Measurements from ENCODE around the gene TARDBP.
"Not testable (repeated sequence)": the region's sequence is repeated elsewhere in the genome, so short reads cannot be mapped to it uniquely, and the experiment has no call there.

Gene TARDBP

DNA sequence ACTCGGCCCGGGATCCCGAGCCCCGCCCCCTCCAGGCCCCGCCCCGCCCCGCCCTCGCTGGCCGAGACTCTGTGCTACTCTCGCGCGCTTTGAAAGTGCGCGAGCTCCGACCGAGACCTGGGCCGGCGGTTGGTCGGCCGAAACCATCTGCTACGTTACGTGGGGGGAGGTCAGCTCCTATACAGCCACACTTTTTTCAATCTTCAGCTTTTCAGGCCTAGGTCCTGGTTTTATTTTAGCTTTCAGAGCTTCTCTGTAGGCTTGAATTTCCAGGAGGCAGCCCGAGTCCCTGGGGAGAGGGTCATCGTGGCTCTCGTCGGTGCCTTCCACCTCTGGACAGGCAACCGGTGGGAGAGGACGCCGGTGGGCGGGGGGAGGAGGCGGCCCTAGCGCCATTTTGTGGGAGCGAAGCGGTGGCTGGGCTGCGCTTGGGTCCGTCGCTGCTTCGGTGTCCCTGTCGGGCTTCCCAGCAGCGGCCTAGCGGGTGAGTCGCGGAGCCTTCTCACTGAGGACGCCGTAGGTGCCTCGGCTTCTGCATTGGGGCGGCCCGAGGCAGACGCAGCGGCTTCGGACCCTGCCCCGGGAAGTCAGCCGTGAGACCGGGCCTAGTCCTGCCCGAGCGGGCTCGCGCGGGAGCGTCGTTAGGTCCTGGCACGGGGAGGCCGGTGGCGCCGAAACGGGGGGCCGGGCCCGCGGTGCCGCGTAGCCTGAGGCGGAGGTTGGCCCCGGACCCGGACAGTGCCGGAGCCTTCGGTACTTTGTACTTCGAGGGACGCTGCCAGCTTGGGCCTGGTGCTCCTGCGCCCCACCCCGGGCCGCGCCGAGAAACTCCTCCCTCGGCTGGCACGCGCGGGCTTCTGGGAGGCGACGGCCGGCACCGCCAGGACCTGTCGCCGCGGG lies at the start of gene TARDBP:
TSS of gene TARDBP (plus strand) at position 395 of the 900 bp plus-strand sequence. CDS start 1,074 bp downstream, outside the sequence.
- peak; percentile 86 for DNase-seq (ENCODE audit: low spot score)

DNA sequence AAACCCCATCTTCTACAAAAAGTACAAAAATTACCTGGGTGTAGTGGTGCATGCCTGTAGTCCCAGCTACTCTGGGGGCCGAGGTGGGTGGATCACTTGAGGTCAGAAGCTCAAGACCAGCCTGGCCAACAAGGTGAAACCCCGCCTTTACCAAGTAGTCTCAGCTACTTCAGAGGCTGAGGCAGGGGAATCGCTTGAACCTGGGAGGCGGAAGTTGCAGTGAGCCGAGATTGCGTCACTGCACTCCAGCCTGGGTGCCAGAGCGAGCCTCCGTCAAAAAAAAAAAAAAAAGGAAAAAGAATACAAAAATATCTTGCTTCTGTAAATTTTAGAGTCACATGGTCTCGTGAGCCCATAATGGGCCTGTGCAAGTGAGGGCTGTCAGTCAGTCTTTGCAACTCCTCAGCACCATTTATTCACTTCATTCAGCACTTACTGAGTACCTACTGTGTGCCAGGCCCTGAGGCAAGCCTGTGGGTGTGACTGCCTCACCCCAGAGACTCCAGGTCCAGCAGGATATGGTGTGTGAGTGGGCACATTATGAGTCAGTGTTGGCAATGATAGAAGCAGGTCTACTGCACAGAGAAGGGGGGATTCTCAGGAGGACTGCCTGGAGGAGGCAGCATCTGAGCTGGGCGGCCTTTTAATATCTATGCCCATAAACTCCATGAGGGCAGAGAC lies 46.8 kb upstream of the TARDBP start:
- no peak for DNase-seq (ENCODE audit: low spot score)

DNA sequence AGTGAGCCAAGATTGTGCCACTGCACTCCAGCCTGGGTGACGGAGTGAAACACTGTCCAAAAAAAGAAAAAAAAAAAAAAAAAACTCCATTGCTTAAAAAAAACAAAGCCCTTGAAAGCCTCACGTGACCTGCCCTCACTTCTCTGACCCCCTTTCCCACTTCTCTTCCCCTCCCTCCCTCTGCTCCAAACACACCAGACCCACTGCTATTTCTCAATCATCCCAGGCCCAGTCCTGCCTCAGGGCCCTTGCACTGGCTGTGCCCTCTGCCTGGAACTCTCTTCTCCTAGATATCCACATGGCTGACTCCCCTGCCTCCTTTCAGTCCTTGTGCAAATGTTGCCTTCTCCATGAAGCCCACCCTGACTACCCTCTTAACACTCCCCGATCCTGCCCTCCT lies 45.4 kb upstream of the TARDBP start:
- DNase-seq (ENCODE audit: low spot score), result no peak

DNA sequence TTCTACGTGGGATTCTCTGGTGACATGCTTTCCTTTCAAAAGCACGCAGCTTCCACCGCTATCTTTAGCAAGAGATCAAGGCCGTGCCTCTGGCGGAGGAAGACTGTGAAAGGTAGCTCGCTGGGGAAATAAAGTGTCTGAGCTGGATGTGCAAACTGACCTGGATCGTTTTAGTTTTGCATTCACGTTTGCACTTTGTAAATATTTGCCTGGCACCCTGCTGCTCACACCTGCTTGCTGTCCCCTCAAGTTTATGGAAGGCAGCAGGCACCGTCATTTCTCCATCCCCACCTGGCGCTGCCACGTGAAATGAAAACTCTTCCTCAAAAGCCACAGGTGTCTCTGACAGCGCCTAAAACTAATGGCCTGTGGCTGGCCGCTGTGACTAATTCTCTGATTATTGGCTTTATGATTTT lies 44.0 kb upstream of the TARDBP start:
- DNase-seq (ENCODE audit: low spot score), result no peak

DNA sequence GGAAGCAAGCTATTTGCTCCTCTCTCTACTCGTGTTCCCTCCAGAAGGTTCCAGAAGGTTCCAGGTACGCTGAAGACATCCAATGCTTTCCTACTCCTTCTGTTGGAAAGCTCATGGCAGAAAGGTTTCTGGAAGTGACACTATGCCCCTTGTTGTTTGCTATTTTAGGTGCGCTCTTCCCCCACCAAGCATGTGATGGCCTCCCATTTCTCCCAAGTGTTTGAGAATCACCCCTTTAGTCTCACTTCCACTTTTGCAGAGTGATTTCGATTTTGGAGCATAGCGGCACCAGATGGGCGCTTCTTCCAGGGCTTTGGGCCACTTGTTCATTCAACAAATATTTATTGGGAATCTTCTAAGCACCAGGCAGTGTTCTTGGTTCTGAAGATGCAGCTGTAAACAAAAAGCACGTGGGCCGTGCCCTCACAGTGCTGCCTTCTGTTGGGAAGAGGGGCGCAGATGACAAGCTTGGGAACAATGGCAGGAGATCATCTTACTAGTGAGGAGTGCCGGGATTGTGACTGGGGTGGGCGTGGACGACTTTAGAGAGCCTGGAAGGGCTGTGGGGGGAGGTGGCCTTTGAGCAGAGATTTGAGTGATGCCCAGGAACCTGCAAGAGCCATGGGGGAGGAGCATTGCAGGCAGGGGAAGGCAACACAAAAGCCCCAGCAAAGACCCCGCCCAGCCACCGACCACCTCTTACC lies 43.0 kb upstream of the TARDBP start:
- no peak for DNase-seq (ENCODE audit: low spot score)

DNA sequence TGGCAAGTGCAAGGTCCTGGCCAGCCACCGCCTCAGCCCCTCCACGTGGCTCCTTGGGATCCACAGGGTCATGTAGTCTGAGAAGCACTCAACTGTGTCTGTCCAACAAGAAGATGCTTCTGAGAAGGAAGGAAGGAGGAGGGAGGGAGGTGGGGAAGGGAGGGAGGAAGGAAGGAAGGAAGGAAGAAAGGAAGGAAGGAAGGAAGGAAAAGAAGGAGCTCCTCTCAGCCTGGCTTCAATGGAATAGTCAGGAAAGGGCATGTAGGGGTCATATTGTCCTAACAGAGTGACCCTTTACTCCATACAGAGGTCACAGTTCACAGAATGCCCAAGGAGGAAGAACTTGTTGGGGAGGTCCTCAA lies 42.5 kb upstream of the TARDBP start:
- DNase-seq (ENCODE audit: low spot score), result no peak

DNA sequence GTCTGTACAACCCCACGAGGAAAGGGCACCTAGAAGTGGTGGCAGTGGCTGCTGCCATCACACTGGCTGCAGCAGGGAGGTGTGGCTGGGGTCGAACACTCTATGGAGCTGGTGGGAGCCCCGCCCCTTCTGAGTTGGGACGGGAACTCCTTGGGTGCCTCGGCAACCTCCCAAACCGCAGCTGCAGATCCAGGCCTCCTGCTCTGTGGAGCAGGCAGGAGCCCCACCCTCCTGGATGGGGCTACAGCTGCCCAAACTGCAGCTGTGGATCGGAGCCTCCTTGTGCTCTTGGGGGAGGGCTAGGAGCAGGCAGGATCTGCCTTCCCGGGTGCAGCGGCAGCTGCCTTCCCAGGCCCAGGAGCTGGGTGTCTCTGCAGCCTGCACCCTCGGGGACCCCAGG lies 38.9 kb upstream of the TARDBP start:
- DNase-seq (ENCODE audit: low spot score), result no peak

DNA sequence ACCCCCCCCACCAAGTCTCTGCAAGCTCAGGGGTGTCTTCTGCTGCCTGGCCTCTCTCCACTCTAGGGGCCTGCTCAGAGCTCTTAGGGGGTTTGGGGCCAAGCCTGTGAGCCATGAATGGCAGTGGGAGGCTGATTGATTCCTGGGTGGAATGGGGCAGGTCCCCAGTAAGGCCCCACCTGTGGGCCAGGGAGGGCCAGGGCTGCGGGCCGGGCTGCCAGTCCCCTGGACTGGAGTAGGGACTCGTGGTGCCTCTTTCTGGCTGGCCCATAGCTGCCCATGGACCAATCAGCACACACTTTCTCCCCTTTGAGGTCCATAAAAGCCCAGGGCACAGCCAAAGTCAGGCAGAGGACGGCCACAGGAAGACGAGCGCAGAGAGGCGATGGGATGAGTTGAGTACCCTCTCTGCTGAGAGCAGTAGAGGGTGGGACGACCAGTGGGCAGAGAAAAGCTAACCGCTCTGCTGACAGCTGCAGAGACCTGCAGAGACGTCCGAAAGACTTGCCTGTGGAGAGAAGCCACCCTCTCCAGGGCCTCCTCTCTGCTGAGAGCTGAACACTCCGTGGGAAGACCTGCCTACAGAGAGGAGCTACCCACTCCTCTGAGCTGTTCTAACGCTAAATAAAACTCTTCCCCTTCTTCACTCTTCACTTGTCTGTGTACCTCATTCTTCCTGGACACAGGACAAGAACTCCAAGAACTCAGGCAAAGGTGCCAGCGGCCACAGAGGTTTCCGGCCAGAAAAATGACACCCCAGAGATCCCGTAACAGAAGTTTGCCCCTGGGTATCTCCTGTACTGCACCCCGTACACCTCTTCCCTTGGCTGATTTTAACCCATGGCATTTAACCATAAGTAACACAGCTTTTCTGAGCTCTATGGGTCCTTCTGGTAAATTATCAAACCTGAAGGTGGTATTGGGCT lies 38.2 kb upstream of the TARDBP start:
- no peak for DNase-seq (ENCODE audit: low spot score)

DNA sequence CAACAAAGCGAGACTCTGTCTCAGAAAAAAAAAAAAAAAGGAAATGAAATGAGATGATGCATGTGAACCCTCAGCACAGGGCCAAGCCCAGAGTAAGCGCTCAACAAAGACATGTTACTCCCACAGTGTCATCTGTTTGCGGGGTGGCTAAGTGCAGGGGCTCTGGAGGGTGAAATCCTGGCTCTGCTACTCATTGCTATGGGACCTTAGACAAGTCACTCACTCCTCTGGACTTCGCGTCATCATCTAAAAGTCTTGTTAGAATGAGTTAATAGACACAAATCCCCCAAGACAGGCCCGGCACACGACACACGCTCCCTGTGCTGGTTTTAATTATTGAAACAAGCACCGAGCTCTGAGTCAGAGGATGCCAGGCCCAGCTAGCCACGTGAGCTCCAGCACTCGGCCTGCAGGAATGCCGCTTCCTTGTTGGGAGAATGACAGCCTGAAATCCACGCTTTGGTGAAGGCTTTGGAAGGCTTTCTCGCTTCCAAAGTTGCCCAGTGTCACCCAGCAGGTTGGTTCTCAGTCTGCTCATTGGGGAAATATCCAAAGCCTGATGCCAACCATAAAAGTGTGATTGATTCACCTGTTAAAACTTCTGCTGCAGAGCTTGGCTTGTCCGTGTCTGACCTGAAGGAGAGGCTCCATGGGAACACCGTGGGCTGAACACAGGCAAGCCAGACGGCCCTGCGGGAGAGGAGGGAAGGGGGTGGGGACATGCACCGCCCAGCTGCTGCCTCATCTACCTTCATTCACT lies 36.7 kb upstream of the TARDBP start:
- DNase-seq (ENCODE audit: low spot score), result no peak

DNA sequence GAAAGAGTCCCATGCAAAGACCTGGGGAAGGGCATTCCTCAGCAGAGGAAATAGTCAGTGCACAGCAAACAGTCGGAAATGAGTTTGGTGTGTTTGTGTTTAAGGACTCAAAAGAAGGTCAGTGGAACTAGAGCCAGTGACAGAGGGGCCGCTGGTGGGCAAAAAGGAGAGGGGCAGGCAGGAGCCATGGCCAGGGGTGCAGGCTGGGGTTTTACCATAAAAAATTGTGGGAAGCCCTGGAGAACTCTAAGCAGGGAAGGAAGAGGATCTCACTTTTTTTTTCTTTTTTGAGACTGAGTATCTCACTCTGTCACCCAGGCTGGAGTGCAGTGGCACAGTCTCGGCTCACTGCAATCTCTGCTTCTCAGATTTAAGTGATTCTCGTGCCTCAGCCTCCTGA lies 33.7 kb upstream of the TARDBP start:
- no peak for DNase-seq (ENCODE audit: low spot score)

DNA sequence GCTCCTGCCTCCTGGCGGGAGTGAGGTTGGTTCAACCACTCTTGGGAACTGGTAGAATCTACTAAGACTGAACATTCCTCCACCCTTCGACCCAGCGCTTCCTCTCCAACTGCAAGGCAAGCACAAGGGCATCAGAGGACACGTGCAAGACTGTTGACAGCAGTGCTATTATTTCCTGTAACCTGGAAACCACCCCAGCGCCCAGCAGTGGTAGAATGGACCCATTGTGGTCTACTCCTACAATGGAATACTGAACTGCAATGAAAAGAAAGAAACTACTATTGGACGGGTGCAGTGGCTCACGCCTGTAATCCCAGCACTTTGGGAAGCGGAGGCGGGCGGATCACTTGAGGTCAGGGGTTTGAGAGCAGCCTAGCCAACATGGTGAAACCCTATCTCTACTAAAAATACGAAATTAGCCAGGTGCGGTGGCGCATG lies 33.0 kb upstream of the TARDBP start:
- DNase-seq (ENCODE audit: low spot score), result no peak

DNA sequence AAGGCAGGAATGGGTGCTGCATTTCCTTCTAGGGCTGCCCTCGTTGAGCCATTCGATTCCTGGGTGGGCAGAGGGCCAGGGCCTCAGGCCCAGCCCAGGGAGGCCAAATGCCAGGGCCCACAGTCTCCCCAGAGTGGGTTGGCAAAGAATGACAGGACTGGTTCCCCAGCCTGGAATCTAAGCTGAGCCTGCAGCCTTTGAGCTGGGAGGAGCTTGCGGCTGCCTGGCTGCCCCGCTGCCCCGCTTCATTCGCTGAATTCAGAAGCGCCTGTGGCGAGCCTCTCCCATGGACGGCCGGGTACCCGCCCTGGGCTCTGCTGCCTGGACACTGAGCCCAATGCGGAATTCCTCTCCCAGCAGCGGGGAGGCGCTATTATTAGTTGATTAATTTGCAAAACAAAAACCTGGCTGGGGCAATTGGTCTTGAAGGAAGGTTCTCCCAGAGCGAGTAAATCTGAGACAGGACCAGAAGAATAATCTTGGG lies 32.3 kb upstream of the TARDBP start:
- no peak for DNase-seq (ENCODE audit: low spot score)

DNA sequence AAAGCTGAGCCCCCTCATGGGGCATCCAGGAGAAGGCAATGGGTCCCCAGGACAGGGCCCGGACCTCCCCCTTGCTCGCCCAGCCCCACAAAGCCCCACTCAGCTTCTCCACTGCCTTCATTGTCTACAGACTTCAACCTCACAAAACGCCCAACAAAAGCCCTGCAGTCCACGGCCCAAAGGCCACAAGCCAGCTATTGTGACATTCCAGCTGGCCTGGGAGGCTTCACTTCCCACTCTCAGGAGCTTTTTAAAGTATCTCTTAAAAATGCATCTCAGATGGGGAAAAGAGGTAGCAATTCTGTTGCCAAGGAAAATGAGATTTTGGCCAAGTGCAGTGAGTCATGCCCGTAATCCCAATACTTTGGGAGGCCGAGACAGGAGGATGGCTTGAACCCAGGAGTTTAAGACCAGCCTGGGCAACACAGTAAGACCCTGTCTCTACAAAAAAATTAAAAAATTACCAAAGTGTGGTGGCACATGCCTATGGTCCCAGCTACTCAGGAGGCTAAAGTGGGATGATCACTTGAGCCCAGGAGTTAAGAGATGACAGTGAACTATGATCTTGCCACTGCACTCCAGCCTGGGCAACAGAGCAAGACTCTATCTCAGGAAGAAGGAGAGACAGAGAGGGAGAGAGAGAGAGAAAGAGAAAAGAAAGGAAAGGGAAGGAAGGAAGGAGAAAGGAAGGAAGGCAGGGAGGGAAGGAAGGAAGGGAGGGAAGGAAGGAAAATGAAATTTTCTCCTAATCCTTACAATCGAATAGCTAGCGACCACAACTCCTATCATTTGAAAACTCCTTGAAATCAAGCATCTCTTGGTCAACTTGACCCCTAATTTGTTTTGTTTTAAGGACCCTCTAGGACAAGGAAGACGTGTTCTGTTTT lies 31.4 kb upstream of the TARDBP start:
- no peak for DNase-seq (ENCODE audit: low spot score)

DNA sequence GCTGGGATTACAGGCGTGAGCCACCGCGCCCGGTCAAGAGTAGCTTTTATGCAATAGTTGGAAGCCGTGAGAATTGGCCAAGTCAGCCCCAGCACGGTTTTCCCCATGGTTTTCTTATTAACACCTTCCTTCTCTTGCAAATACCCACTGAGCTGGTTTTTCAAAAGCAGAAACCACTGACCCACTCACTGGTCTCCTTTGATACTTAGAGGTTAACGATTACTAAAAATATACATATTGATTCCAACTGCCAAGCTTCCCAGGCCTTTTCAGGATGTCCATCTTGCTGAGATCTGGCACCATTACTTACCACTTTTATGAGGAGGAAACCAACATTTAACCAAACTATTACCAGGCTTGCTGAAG lies 25.9 kb upstream of the TARDBP start:
- no peak for DNase-seq (ENCODE audit: low spot score)

DNA sequence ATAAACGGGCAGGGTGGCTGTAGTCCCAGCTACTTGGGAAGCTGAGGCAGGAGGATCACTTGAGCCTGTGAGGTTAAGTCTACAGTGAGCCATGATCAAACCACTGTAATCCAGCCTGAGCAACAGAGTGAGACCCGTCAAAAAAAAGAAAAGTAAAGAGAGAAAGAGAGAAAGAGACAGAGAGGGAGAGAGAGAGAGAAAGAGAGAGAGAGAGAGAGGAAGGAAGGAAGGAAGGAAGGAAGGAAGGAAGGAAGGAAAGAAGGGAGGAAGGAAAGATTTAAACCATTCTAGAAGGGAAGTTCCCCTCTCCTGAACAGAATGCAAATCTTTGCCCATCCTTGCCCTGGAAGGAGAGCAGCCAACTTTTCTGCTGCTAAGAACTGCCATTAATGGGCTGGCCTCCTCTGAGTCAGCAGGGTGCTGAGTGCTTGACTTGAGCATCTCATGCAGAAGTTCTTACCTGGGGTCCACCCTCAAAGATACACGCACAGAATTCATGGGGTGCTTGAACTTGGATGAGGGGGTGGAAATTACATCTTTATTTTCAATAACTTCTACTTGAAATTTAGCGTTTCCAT lies 24.5 kb upstream of the TARDBP start:
- no peak for DNase-seq (ENCODE audit: low spot score)

DNA sequence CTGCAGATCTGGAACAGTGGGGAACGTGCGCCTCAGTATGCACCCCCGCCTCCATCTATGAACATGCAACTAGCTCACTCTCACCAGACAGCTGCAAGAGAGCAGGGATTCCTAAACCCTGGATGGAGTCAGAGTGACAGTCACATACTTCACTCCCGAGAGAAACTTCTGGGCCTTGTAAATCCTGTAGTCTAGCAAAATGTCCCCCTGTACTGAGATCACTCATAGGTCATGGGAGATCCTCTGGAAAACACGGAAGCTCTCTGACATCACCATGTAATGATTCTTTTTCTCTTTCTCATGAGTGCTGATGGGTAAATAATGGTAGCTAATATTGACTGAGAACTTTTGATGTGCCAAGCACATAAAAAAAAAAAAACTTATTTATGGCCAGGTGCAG lies 23.4 kb upstream of the TARDBP start:
- DNase-seq (ENCODE audit: low spot score), result no peak

DNA sequence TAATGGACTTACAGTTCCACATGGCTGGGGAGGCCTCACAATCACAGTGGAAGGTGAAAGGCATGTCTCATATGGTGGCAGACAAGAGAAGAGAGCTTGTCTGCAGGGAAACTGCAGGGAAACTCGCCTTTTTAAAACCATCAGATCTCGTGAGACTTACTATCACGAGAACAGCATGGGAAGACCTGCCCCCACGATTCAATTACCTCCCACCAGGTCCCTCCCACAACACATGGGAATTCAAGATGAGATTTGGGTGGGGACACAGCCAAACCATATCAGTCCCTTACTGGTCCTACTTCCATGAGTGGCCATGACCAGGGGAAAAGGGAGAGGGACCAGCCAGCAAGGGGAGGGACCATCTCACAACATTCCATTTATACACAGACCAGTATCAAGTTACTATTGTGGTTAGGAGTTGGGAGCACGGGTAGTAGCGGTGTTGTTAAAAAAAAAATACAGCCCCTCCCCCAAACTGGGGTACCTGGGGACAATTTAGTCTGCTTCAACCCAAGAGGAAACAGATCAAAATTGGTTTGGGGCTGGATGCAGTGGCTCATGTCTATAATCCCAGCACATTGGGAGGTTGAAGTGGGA lies 22.4 kb upstream of the TARDBP start:
- not testable (repeated sequence) for DNase-seq (ENCODE audit: low spot score)

DNA sequence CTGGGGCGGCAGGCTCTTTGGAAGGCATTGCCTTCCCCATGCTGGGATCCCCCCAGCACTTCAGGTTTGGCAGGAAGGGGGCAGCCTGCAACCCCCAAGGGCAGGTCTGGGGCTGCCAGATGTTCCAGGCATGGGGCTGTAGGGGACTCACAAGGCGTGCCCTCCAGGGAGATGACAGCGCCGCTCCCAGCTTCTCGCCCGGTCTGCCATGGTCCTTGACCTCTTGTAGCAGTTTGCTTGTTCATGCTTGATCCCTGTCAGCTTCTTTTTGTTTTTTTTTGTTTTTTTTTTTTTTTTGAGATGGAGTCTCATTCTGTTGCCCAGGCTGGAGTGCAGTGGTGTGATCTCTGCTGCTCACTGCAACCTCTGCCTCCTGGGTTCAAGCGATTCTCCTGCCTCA lies 21.6 kb upstream of the TARDBP start:
- DNase-seq (ENCODE audit: low spot score), result no peak

DNA sequence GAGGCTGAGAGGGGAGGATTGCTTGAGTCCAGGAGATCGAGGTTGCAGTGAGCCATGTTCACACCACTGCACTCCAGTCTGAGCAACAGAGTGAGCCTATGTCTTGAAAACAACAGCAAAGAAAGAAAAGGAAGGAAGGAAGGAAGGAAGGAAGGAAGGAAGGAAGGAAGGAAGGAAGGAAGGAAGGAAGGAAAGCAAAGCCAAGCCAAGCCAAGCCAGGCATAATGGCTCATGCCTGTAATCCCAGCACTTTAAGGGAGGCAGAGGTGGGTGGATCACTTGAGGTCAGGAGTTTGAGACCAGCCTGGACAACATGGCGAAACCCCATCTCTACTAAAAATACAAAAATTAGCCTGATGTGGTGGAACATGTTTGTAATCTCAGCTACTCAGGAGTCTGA lies 20.4 kb upstream of the TARDBP start:
- DNase-seq (ENCODE audit: low spot score), result not testable (repeated sequence)
